GM12878 (cell line): Measurements from ENCODE around the gene SEMA7A.

Experiments
- ATF7 ChIP-seq: fragments of 450-650 bp; IDR thresholded peaks from 2 replicates; pipeline ENCODE4 v1.6.1; 2016; ENCODE audit warnings: low read depth, mild to moderate bottlenecking
- YY1 ChIP-seq: IDR thresholded peaks from 2 replicates; pipeline ENCODE4 v1.6.1; 2011; ENCODE audit warnings: low read depth, mild to moderate bottlenecking, low read length
- TF ChIP-seq, protein P1 (sequence below), 3 experiments: IDR thresholded peaks in 2 of 3; conservative IDR thresholded peaks in 1 of 3; 2 replicates each; pipeline ENCODE4 v1.5.1; 2011; ENCODE audit warnings: low read depth in 3 of 3, low read length in 3 of 3, mild to moderate bottlenecking in 3 of 3, control low read depth in 2 of 3, moderate library complexity in 2 of 3, inconsistent platforms in 1 of 3, mixed read lengths in 1 of 3; ENCODE audit not compliant: control insufficient read depth in 2 of 3, insufficient read depth in 1 of 3; ENCODE audit errors: extremely low read depth in 1 of 3

DNA sequence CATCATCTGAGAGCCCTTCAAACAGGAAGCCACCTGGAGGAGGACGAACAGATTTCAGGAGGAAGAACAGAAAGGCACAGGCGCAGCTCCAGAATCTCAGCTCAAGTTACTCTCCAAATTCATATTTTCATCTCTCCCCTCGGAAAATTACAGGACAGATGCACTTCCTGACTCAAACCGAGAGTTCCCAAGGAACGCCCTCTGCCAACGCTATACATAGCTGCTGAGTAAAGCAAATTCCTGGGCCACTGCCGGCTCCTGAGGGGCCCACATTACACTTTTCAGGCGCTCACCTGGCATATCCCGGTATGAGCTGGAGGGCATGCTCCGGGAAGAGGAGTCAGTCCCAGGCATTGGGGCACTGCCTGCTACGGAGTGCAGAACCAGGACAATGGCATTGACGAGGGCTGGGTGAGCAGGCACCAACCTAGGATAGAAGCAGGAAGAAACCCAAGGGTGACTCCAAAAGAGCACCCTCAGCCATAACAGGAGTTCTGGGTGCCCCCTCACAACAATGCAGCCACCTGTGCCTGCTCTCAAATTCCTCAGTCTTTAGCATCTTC is 16.0 kb upstream of the SEMA7A start:
- TF ChIP-seq, protein P1, sequence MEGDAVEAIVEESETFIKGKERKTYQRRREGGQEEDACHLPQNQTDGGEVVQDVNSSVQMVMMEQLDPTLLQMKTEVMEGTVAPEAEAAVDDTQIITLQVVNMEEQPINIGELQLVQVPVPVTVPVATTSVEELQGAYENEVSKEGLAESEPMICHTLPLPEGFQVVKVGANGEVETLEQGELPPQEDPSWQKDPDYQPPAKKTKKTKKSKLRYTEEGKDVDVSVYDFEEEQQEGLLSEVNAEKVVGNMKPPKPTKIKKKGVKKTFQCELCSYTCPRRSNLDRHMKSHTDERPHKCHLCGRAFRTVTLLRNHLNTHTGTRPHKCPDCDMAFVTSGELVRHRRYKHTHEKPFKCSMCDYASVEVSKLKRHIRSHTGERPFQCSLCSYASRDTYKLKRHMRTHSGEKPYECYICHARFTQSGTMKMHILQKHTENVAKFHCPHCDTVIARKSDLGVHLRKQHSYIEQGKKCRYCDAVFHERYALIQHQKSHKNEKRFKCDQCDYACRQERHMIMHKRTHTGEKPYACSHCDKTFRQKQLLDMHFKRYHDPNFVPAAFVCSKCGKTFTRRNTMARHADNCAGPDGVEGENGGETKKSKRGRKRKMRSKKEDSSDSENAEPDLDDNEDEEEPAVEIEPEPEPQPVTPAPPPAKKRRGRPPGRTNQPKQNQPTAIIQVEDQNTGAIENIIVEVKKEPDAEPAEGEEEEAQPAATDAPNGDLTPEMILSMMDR (IDR thresholded peaks at IDR 0.05 in 2 of 3, conservative IDR thresholded peaks at IDR 0.05 in 1 of 3; ENCODE audit: control insufficient read depth in 2 of 3, extremely low read depth in 1 of 3, insufficient read depth in 1 of 3, low read depth in 3 of 3, low read length in 3 of 3) = no peak
- TF ChIP-seq ATF7 (no peak), YY1 (no peak)
